CD1c-positive myeloid dendritic cell (primary cell): ENCODE data around the gene MLF1.
"Not testable (repeated sequence)": the region's sequence is repeated elsewhere in the genome, so short reads cannot be mapped to it uniquely, and the experiment has no call there.

Source experiments
- DNase-seq: peaks from one replicate; pipeline ENCODE4 v3.0.0-alpha.2; 2016; ENCODE audit errors: extremely low spot score

Gene MLF1, protein sequence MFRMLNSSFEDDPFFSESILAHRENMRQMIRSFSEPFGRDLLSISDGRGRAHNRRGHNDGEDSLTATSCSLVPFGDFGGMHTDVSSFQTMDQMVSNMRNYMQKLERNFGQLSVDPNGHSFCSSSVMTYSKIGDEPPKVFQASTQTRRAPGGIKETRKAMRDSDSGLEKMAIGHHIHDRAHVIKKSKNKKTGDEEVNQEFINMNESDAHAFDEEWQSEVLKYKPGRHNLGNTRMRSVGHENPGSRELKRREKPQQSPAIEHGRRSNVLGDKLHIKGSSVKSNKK

DNA sequence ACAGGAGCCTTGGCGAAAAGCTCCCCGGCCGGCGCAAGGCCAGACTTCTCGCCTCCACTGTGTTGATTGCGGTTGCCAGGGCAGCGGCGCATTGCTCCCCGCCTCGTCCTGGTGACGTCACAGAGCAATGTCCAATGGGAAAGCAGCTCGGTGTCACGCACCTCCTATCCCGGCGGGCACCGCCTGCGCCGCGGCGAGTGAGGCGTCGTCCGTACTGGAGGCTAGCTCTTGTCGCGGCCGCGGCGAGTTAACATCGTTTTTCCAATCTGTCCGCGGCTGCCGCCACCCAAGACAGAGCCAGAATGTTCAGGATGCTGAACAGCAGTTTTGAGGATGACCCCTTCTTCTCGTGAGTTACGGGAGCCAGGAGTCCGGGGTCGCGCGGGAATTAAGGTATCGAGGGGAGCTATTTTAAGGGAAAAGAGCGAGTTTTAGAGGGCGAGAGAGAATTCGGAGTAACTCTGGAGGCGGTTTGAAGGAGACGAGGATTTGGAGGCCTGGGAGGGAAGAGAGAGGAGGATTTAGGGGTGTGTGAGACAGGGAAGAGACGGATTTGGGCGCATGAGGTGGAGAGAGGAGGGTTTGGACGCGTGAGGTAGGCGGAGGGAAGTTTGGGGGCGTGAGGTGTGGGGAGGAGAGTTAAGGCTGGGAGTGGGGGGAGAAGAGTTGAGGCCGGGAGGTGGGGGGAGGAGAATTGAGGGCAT is at the start of gene MLF1:
Gene MLF1, plus strand, starts transcription at position 196 of the 704 bp plus-strand sequence. Its CDS starts 107 bp downstream, at position 303.
- DNase-seq = peak; percentile 91

DNA sequence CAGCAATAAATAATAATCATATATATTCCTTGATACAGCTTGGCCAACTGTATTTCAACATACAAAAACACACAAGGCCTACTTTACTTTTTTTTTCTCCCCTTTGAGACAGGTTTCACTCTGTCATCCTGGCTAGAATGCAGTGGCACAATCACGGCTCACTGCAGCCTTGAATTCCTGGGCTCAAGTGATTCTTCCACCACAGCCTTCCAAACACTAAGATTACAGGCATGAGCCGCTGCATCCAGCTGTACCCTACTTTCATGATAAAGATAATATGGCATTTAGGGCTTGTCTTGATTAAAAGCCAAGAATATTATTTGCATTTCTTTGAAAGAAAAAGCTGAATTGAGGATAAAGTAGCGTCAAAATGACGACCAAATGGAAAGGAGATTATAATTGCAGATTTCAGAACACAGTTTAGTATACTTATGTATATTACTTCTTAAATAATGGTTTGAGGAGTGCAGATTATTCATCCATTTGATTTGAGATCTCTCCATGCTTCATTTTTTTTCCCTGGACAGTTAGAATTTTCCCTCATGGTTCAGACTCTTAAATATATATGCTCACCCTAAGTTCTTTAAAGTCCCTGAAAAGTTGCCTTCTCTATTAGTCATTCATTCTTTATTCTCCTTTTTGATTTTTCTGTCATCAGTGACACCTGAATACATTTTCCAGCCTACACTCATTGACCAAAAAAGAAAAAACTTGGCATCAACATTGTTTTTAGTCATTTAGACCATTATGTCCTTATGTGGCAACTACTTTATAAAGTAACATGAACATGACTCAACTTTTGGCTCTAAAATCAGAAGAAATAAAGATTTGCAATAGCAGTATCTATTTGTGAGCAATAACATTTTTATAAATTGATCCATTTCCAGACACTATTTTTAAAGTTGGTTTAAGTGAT is 48.5 kb upstream of the MLF1 start:
- DNase-seq = no peak

DNA sequence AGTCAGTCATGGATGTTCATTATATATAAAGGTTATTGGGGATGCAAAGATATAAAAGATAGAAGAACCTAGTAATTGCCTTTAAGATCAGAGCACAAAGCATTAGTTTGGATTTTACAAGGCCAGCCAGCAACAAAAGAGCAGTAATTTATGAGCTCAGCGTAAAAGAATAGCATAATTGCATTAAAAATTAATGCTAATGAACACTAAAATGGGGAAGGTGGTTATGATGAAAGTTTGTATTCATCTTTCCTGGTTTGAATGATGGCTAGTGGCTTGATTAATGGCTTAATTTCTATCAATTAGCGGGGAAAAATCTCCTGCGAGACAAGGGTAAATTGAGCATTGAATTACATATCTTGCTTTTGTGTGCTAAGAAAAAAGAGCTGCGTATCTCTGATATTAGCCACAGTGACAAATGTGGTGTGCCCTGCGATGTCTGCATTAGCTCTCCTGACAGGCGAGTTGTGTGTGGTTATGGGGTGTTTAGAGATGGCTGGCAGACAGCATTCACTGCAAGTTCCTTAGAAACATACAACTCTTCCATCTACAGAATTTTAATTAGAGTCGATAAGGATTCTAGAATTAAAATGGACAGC is 42.8 kb upstream of the MLF1 start:
- DNase-seq = no peak

DNA sequence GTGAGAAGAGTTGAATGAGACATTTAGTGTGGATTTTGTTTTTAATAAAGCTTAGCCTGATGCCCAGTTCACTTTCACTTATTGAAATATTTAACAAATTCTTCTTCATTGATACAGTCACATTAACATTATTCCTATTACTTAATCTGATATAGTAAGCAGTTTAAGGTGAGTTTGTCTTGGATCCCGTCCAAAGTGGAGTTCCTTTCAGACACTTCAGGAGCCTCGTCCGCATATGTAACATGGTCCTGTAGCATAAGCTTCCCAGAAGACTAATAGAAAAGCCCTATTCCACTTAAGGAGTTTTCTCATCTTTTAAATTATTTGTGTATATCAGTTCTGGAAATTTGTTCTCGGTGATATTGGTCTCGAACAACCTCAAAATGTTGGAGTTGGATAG is 39.7 kb upstream of the MLF1 start:
- no peak for DNase-seq

DNA sequence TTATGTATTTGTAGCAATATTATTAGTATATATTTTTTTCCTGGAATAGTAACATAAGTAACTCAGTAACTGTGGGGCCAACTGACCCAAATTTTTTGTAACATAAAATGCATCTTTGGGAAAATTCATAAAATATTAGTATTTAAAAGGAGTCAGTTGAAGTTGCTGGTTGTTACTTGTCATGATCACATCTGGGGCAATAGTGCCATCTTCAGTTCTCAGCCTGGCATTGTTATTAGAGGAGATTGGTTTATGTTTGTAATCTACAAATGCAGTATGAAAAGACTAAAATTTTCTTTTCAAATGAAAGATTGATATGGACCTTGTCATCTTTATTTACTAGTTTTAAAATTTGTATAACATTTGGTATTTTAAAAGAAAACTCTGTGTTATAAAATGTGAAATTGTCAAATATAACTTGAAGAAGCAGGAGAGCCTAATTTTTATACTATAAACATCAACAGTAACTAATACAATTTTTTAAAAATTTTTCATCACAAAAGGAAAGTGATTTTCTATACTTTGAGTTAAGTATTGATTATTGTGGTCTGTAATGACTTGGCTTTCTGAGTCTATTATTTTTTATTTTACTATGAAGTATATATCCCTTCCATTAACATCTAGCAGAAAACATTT is 38.8 kb upstream of the MLF1 start:
- DNase-seq = peak; percentile 49

DNA sequence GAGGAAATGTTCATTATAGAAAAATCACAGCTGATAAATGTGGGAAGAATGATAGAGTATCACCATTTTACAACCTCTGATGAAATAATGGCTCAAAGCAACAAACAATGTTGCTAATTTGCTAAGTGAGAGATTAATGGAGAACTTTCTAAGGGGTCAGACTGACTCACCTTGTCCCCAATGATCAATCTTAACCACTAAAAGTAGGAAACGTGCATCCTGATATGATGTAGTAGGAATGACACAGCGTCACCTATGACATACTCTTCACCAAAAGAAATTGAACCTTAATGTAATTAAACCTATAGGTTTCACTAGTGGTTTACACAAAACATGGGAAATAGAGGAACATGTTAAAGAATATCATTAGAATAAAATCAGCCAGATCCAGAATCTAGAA is 35.1 kb upstream of the MLF1 start:
- DNase-seq = no peak

DNA sequence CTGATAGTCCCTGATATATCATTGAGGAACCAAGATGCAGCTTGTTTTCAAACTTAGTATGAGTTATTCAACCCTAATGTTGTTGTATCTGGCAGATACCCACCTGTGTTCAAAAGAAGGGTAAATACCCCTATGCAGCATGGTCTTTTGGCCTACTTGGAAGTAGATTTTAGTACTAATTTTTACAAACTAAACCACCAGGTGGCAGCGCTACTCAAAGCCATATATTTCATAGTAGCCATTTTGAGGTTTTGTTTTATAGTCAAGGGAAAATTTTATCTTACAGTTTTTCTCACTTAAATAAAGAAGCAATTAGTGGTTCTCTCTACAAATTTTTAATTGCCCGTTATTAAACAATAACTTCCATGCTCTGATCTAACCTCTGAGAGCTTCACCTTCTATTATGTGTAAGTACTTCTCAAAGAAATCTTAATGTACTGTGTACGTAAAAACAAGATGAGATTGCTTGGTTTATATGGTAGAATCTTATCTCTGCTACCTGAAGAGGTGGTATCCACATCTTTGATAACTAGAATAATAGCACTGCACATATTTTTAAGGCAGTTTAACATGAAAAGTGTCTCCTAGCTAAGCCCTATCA is 31.5 kb upstream of the MLF1 start:
- peak; percentile 51 for DNase-seq

DNA sequence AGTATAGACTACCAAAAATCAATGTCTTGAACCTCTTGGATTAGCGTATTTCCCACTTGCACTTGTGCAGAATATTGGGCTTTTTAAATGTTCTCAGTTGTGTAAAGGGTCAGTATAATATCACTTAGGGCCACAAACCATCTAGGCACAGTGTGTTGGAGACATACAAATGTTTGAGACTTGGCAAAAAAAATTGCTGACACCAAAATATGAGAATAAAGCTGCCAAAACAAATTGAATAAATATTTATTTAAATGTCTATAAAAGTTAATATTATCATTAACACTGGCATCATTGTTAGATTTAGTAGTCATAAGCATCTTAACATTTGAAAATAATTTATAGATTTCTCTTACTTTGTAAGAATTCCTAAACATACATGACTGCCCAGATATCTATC is 30.9 kb upstream of the MLF1 start:
- DNase-seq = no peak

DNA sequence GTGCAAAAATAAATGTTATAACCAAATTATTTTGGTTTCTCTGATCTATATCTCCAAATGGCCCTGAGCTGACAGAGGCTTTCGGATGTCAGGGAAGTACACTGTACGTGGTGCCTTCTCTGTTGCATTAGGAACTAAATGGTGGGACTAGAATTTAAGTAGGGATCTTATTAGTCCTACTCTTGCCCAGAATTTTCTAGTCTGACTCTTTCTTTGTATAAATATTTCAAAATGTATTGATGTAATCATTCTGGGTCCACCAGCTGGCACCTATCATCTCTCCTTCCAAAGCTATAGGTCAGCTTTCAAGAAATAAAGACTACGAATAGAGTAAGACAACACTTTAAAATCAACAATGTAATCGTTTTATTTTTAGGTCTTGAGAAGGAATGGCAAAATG is 22.3 kb upstream of the MLF1 start:
- no peak for DNase-seq

DNA sequence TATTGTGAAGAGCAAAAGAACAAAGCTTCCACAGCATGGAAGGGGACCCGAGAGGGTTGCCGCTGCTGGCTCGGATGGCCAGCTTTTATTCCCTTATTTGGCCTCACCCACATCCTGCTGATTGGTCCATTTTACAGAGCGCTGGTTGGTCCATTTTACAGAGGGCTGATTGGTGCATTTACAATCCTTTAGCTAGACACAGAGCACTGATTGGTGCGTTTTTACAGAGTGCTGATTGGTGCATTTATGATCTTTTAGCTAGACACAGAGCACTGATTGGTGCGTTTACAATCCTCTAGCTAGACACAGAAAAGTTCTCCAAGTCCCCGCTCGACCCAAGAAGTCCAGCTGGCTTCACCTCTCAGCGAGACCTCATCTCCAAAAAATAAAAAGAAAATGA is 21.1 kb upstream of the MLF1 start:
- DNase-seq = not testable (repeated sequence)

DNA sequence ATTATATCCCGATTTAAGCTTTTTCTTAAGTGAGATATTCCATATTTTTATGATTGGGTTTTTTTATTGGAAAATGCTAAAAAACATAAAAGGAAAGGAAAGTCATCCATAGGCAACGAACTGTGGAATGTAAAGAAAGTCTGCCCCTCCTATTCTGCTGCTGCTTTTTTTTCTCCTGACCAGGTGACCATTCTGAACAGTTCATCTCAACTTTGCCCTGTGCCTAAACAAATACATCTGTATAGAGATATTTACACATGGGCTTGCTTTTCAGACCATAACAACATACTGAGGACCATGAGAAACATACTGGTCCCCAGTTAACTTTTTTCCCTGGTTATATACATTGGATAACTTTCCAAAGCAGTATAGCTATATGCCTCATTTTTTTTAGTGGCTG is 18.9 kb upstream of the MLF1 start:
- no peak for DNase-seq

DNA sequence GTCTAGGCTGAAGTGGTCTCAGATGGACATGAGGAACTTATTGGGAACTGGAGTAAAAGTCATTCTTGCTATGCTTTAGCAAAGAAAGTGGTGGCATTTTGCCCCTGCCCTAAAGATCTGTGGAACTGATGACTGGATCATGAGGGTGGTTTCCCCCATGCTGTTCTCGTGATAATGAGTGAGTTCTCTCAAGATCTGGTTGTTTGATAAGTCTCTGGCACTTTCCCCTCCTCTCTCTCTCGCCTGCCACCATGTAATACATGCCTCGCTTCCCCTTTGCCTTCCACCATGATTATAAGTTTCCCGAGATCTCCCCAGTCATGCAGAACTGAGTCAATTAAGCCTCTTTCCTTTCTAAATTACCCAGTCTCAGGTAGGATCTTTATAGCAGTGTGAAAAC is 11.5 kb upstream of the MLF1 start:
- DNase-seq = no peak

DNA sequence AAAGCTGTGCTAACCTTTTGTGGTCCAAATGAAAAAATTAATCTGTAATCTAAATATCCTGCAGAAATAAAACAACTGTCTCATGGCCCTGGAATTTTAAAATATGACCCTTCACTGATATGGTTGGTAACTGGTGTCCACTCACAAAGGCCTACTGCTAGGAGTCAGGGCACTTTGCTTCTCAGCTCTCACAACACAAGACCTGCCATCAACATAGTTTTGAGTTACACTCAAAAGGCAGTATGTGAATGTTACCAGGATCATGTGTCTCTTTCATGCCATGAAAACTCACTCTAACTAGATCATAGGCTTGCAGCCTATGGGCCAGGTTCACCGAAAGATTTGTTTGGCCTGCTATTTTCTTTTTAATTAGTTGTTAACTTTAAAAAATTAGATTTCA is 10.0 kb upstream of the MLF1 start:
- DNase-seq = no peak

DNA sequence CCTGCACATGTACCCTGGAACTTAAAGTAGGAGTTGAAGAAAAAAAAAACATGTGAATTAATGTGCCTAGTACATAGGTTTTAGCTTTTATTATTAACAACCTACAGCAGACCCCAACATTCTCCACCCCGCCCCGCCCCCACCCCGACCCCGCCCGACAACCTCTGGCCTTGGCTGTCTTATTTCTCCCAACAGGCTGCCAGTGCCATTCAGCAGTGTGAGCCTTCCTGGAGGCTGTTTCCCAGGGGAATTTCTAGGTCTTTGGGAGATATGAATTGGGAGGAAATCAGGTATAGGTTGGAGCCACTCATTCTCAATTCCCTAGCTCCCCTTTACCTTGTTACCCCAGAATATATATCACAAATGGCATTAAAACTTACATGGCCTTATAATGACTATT is 8.3 kb upstream of the MLF1 start:
- no peak for DNase-seq

DNA sequence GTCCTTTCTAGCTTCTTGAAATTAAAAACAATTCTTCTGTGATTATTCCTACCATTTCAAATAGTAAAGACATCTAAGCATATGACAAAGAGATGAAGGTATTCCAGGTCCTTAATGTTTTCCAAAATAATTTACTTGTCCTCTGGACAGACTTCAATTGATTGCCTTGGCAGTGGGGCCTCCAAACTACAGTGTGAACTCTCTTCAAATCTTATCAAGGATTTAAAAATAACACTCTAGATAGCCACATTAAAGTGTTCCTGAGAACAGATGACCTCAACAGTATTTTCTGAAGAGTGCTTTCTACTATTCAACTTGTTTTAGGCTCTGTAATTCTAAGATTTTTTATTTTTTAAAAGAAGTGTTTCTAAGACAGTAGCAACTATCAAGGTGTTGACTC is 7.9 kb upstream of the MLF1 start:
- DNase-seq = no peak

DNA sequence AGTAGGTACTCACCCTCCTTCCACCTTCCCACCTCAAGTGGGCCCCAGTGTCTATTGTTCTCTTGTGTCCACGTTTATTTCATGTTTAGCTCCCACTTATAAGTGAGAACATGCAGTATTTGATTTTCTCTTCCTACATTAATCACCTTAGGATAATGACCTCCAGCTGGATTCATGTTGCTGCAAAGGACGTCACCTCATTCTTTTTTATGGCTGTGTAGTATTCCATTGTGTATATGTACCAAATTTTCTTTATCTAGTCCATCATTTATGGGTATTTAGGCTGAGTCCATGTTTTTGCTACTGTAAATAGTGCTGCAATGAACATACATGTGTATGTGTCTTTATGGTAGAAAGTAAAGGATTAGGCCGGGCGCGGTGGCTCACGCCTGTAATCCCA is 5.9 kb upstream of the MLF1 start:
- no peak for DNase-seq

DNA sequence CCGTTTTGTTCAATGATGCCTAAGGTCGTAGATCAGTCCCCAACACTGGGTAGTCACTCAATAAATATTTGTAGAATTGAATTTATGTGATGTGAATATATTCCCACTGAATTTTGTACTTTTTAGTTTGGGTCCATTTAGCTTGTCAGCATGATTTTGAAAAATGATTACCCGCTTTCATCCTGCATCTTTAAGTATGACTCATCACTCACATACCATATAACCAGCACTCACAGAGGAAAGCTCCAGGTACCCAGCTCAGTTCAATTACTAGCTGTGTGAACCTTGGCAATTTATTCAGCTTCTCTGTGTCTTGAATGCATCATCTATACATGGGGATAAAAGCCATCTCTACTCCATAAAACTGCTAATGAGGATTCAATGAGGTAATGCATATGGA is 2.2 kb upstream of the MLF1 start:
- DNase-seq = no peak

DNA sequence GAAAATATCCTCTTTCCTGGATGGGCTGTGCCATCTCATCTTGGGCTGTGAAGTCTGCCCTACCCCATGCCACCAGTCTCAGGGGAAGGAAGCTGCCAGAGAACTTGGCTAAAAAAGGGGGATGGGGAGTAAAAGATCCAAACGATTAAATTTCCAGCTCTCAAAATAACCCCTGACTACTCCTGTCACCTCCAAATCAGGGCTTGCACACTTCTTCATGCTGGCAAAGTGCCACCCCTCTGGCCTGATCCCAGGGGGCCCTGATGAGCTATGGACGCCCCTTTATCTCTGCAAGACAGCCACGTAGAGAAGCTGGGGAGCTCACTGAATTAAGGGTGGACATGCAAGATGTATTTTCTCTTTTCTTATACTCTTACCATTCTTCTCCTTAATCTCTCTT is 1.2 kb upstream of the MLF1 start:
- no peak for DNase-seq

DNA sequence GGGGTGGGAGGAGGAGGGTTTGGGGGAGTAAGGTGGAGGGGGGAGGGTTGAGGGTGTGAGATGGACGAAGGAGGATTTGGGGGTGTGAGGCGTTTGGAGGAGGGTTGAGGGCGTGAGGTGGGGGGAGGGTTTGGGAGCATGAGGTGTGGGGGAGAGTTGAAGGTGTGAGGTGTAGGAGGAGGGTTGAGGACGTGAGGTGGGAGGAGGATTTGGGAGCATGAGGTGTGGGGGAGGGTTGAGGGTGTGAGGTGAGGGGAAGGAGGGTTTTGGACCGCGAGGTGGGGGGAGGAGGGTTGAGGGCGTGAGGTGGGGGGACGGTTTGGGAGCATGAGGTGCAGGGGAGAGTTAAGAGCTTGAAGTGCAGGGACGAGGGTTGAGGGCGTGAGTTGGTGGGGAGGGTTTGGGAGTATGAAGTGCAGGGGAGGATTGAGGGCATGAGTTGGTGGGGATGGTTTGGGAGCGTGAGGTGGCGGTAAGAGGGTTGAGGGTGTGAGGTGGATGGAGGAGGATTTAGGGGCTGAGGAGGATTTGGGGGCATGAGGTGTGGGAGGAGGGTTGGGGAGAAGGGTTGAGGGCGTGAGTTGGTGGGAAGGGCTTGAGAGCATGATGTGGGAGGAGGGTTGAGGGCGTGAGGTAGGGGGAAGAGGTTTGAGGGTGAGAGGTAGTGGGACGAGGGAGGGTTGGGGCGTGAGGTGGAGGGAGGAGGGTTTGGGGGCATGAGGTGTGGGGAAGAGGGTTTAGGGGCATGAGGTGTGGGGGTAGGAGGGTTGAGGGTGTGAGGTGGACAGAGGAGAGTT is 1.2 kb downstream of the MLF1 start:
- DNase-seq = no peak

DNA sequence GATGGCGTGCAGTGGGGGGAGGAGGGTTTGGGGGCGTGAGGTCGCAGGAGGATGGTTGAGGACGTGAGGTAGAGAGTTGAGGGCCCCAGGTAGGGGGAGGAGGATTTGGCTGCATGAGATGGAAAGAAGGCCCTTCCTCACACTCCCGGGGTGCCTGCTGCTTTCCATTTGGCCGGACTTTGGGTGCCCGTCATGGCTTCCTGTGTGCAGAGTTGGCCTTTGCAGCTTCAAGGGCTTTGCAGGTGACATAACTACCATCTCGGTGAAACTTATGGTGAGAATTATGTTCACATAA is 1.7 kb downstream of the MLF1 start:
- no peak for DNase-seq

DNA sequence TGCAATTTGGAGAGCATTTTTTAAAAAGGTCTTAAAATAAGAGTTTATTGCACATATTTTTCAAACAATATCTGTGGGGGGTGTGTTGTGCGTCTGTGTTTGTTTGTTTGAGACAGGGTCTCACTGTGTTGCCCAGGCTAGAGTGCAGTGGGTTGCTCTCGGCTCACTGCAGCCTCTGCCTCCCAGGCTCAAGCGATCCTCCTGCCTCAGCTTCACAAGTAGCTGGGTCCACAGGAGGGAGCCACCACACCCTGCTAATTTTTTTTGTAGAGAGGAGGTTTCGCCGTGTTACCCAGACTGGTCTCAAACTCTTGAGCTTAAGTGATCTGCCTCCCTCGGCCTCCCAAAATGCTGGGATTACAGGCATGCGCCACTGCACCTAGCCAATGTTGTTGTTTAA is 2.7 kb downstream of the MLF1 start:
- no peak for DNase-seq
